ENCODE measurements around the gene PTPRQ.

GRCh38 chr12:80617733-80618132 lies 173.7 kb downstream of the PTPRQ start:
- TF ChIP-seq, protein P1, sequence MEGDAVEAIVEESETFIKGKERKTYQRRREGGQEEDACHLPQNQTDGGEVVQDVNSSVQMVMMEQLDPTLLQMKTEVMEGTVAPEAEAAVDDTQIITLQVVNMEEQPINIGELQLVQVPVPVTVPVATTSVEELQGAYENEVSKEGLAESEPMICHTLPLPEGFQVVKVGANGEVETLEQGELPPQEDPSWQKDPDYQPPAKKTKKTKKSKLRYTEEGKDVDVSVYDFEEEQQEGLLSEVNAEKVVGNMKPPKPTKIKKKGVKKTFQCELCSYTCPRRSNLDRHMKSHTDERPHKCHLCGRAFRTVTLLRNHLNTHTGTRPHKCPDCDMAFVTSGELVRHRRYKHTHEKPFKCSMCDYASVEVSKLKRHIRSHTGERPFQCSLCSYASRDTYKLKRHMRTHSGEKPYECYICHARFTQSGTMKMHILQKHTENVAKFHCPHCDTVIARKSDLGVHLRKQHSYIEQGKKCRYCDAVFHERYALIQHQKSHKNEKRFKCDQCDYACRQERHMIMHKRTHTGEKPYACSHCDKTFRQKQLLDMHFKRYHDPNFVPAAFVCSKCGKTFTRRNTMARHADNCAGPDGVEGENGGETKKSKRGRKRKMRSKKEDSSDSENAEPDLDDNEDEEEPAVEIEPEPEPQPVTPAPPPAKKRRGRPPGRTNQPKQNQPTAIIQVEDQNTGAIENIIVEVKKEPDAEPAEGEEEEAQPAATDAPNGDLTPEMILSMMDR (IDR thresholded peaks at IDR 0.05), result no peak
- no peak for TF ChIP-seq POLR2A (IDR thresholded peaks at IDR 0.05)

All from right lobe of liver (tissue), 4 donors.